Measurements from ENCODE around the gene OSBPL8. TPM values are rescaled to one million over a fixed set of nuclear protein-coding genes. Genes with fewer than 3 reads are reported as not detected.

Gene OSBPL8
- total RNA-seq, 4 donors from 2014 or later: 50.0 to 55.0 (median 54.7) TPM

GRCh38 chr12:76573840-76574373 is 14.3 kb upstream of the OSBPL8 start:
- intact Hi-C loops (cut with DNase I): no loop called here
- TF ChIP-seq POLR2A (IDR thresholded peaks at IDR 0.05; ENCODE audit: low read depth) (no peak), CTCF (IDR thresholded peaks at IDR 0.05) (no peak), EP300 (IDR thresholded peaks at IDR 0.05) (no peak), POLR2AphosphoS5 (IDR thresholded peaks at IDR 0.05) (no peak)
- no peaks in the 10 kb centered on the region for H3K36me3 ChIP-seq
- no peaks in the 10 kb centered on the region for H3K27me3 ChIP-seq
- WGBS: 100% methylated on average over 1 of the region's 1 CpG
- no peaks in the 10 kb centered on the region for H3K4me1 ChIP-seq
- DNase-seq (ENCODE audit: extremely low spot score): no peak
- no peak overlapping the region for H3K4me3 ChIP-seq
- H3K27ac ChIP-seq (replicated peaks in 1 of 4): no peak overlapping the region
- no peaks in the 10 kb centered on the region for H3K9me3 ChIP-seq

- DNase-seq (ENCODE audit: extremely low spot score): no peak
- Histone ChIP-seq H3K27me3 (no peaks in the 10 kb centered on the region), H3K4me1 (no peaks in the 10 kb centered on the region), H3K27ac (replicated peaks in 1 of 4) (no peak overlapping the region), H3K9me3 (no peaks in the 10 kb centered on the region), H3K4me3 (no peak overlapping the region), H3K36me3 (no peaks in the 10 kb centered on the region)
- whole genome bisulfite sequencing: 91% methylated on average over 3 of the region's 3 CpGs
- TF ChIP-seq POLR2AphosphoS5 (IDR thresholded peaks at IDR 0.05) (no peak), EP300 (IDR thresholded peaks at IDR 0.05) (no peak), POLR2A (IDR thresholded peaks at IDR 0.05; ENCODE audit: low read depth) (no peak), CTCF (IDR thresholded peaks at IDR 0.05) (no peak)
- intact Hi-C loops (cut with DNase I): no loop called here
Measured at GRCh38 chr12:76571256-76571655, 11.7 kb upstream of the OSBPL8 start.

- TF ChIP-seq CTCF (IDR thresholded peaks at IDR 0.05): no peak
- TF ChIP-seq POLR2A (IDR thresholded peaks at IDR 0.05; ENCODE audit: low read depth): no peak
- TF ChIP-seq EP300 (IDR thresholded peaks at IDR 0.05): no peak
- no peak for TF ChIP-seq POLR2AphosphoS5 (IDR thresholded peaks at IDR 0.05)
- Histone ChIP-seq H3K36me3 (no peaks in the 10 kb centered on the region), H3K27ac (replicated peaks in 1 of 4) (no peak overlapping the region), H3K4me1 (no peaks in the 10 kb centered on the region), H3K4me3 (no peak overlapping the region), H3K27me3 (no peaks in the 10 kb centered on the region), H3K9me3 (no peaks in the 10 kb centered on the region)
- WGBS: 69% methylated on average over 4 of the region's 4 CpGs
- intact Hi-C loops (cut with DNase I): no loop called here
- DNase-seq (ENCODE audit: extremely low spot score): no peak
Measured at GRCh38 chr12:76569685-76570604, 10.4 kb upstream of the OSBPL8 start.

GRCh38 chr12:76568888-76569551 is 9.4 kb upstream of the OSBPL8 start:
- 76% methylated on average over 3 of the region's 3 CpGs for WGBS
- intact Hi-C loops (cut with DNase I): no loop called here
- Histone ChIP-seq H3K4me3 (no peak overlapping the region), H3K27me3 (no peaks in the 10 kb centered on the region), H3K27ac (replicated peaks in 1 of 4) (no peak overlapping the region), H3K9me3 (no peaks in the 10 kb centered on the region), H3K36me3 (no peaks in the 10 kb centered on the region), H3K4me1 (no peaks in the 10 kb centered on the region)
- TF ChIP-seq EP300 (IDR thresholded peaks at IDR 0.05): no peak
- no peak for TF ChIP-seq CTCF (IDR thresholded peaks at IDR 0.05)
- no peak for TF ChIP-seq POLR2AphosphoS5 (IDR thresholded peaks at IDR 0.05)
- TF ChIP-seq POLR2A (IDR thresholded peaks at IDR 0.05; ENCODE audit: low read depth): no peak
- no peak for DNase-seq (ENCODE audit: extremely low spot score)

Measured in esophagus muscularis mucosa (tissue), 4 donors.